HepG2 (cell line): Measurements from ENCODE around the gene POPDC2. TPM values are rescaled to one million over a fixed set of nuclear protein-coding genes. Genes with fewer than 3 reads are reported as not detected.

Experiments
- ATAC-seq: fragments of 200-7000 bp; cut with Tn5 transposase; 3 replicates; pipeline ENCODE4 v1.9.1; 2020; ENCODE audit warnings: mild to moderate bottlenecking, moderate library complexity
- BruUV-seq: library from RNA; stranded (reverse); fragments of 400-500 nt; replicated peaks from 2 replicates; lab custom pipeline; 2021; lab: Mats Ljungman, UMichigan
- CTCF ChIA-PET: fragments of 300-600 bp; formaldehyde crosslinking; extraction: SDS; loops from one replicate; lab custom pipeline; 2021; ENCODE audit warnings: low total read pairs, inconsistent platforms, low intra/inter-chr PET ratio; lab: Yijun Ruan, JAX
- POLR2A ChIA-PET: fragments of 350-600 bp; sonication (Branson Sonifier 250); formaldehyde crosslinking; loops from one replicate; lab custom pipeline; 2020; ENCODE audit warnings: antibody characterized with exemption, inconsistent platforms; lab: Yijun Ruan, JAX
- DNase-seq: peaks from one replicate; pipeline ENCODE4 v3.0.0-alpha.2; 2015; ENCODE audit warnings: low spot score
- FAIRE-seq: peaks from 3 replicates; lab custom pipeline; 2011; peaks lifted over from hg19 to GRCh38; lab: Jason Lieb, UNC
- H2AFZ ChIP-seq: one replicate; pipeline ENCODE4 v1.6.1; 2011; ENCODE audit warnings: low read length, inconsistent platforms
- H3K27ac ChIP-seq: fragments of 300-600 bp; 3 replicates; pipeline ENCODE4 v1.8.0; 2011; ENCODE audit warnings: mixed run types, mild to moderate bottlenecking, mixed read lengths, low read length, inconsistent platforms; ENCODE audit not compliant: insufficient read depth; ENCODE audit errors: extremely low read length
- H3K27me3 ChIP-seq, 2 experiments: fragments of 200-600 bp in 1 of 2; 2 replicates in 1 of 2; 3 replicates in 1 of 2; pipeline versions ENCODE4 v1.6.0 to v1.8.0; 2011; ENCODE audit warnings: low read length in 2 of 2, mild to moderate bottlenecking in 2 of 2, moderate library complexity in 2 of 2, inconsistent platforms in 1 of 2; ENCODE audit not compliant: insufficient read depth in 2 of 2, control insufficient read depth in 1 of 2
- H3K36me3 ChIP-seq, 2 experiments: fragments of 200-600 bp in 1 of 2; replicated peaks in 1 of 2; 2 replicates in 1 of 2; 3 replicates in 1 of 2; pipeline versions ENCODE4 v1.5.1 to v1.8.0; 2011; ENCODE audit warnings: low read length in 2 of 2, inconsistent platforms in 1 of 2; ENCODE audit not compliant: insufficient read depth in 2 of 2, control insufficient read depth in 1 of 2
- H3K4me1 ChIP-seq: 2 replicates; pipeline ENCODE4 v1.5.1; 2012; ENCODE audit warnings: low read length, inconsistent platforms; ENCODE audit not compliant: insufficient read depth
- H3K4me2 ChIP-seq: 2 replicates; pipeline ENCODE4 v1.6.0; 2011; ENCODE audit warnings: low read depth, low read length, inconsistent platforms
- H3K4me3 ChIP-seq, 3 experiments: fragments of 200-600 bp in 1 of 3; sonication (generic), shearing (Covaris generic) in 1 of 3; replicated peaks in 1 of 3; 2 replicates each; pipeline ENCODE4 v1.5.1; 2011 to 2016; ENCODE audit warnings: low read length in 3 of 3, inconsistent platforms in 2 of 3, low read depth in 2 of 3, mild to moderate bottlenecking in 2 of 3, control low read depth in 1 of 3, mixed read lengths in 1 of 3; ENCODE audit not compliant: insufficient read depth in 1 of 3
- H3K79me2 ChIP-seq: one replicate; pipeline ENCODE4 v1.6.1; 2011; ENCODE audit warnings: low read length, inconsistent platforms; ENCODE audit not compliant: insufficient read depth
- H3K9ac ChIP-seq: 2 replicates; pipeline ENCODE4 v1.6.0; 2011; ENCODE audit warnings: mild to moderate bottlenecking, low read depth, low read length, inconsistent platforms; ENCODE audit not compliant: insufficient read depth
- H3K9me3 ChIP-seq: 2 replicates; pipeline ENCODE4 v1.5.1; 2012; ENCODE audit warnings: mild to moderate bottlenecking, low read length
- H4K20me1 ChIP-seq: 2 replicates; pipeline ENCODE4 v1.6.0; 2011; ENCODE audit warnings: inconsistent platforms, mild to moderate bottlenecking, low read length, moderate library complexity; ENCODE audit not compliant: insufficient read depth
- HOXA9 ChIP-seq: sonication (generic); formaldehyde crosslinking; IDR thresholded peaks from 2 replicates; pipeline ENCODE4 v1.8.1; 2022; ENCODE audit warnings: missing genetic modification reagents, mild to moderate bottlenecking, moderate library complexity, borderline replicate concordance
- SIN3B ChIP-seq: fragments of 150-350 bp; IDR thresholded peaks from 2 replicates; pipeline ENCODE4 v1.6.1; 2014; ENCODE audit warnings: low read length
- ZNF317 ChIP-seq: sonication (generic); formaldehyde crosslinking; IDR thresholded peaks from 2 replicates; pipeline ENCODE4 v1.5.0; 2020; ENCODE audit warnings: mild to moderate bottlenecking, missing genetic modification reagents
- WGBS: methylation state at CpG from one replicate; pipeline ENCODE4 v1.1.6; 2017; ENCODE audit warnings: low lambda C conversion rate; 5-methylcytosine and 5-hydroxymethylcytosine counted together
- in situ Hi-C: cut with HindIII; loops from 2 replicates; pipeline ENCODE4 v1.10.0; 2017; ENCODE audit warnings: low pct_unique_long_range_greater_than_20kb; ENCODE audit not compliant: extremely low pct_ligation_motif_present
- intact Hi-C: fragments of 100-400 bp; cut with micrococcal nuclease; formaldehyde crosslinking; loops from one replicate; pipeline ENCODE4 v1.10.0; 2022; ENCODE audit not compliant: unreplicated experiment
- polyA plus RNA-seq, 8 experiments: library from polyadenylated mRNA; depleted of rRNA in 3 of 8; stranded (reverse) in 7 of 8; unstranded in 1 of 8; fragments of >200 nt; fragmentation: Illumina TruSeq in 4 of 8; extraction: Trizol in 4 of 8; gene quantifications; 2 replicates each; pipeline versions ENCODE4 v1.2.1 to v1.2.3, GENCODE V29; 2011 to 2016; ENCODE audit warnings: low read depth in 4 of 8, missing spikeins in 1 of 8, mixed read lengths in 1 of 8; ENCODE audit not compliant: insufficient read depth in 1 of 8
- total RNA-seq, 5 experiments: library from RNA; depleted of rRNA; stranded (reverse); fragments of >200 nt; fragmentation: Illumina TruSeq; extraction: Trizol; gene quantifications; 2 replicates each; pipeline ENCODE4 v1.2.3, GENCODE V29; 2016; ENCODE audit warnings: low read depth in 1 of 5
- TF ChIP-seq, protein P1 (sequence below): sonication (generic); formaldehyde crosslinking; IDR thresholded peaks from one replicate; pipeline ENCODE4 v1.5.1; 2020; ENCODE audit warnings: mild to moderate bottlenecking, missing genetic modification reagents; ENCODE audit errors: not compliant biosample characterization

Gene POPDC2
- total and polyA plus RNA-seq, 2 of the 13 experiments (the other 11 are each of a cell fraction or from before 2014, with no cell fraction given), result 0.18 to 0.58 TPM

DNA sequence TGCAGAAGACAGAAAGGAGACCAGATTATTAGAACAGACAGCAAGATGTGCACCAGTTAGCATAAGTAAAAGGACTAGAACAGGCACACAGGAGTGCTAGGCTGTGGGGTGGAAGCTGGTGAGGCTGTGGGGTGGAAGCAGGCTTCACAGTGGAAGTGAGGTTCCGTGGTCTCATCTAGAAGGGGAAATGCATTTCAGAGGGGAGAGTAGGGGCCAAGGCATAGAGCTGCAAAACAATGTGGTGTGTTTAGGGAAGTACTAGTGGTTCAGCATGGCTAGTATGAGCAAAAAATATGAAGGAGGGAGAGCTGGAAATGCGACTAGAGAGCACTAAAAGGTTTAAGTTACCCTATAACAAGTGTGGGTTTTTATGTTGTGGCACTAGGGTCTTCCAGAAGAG, 6.5 kb downstream of the POPDC2 start (continued):
- TF ChIP-seq, protein P1, sequence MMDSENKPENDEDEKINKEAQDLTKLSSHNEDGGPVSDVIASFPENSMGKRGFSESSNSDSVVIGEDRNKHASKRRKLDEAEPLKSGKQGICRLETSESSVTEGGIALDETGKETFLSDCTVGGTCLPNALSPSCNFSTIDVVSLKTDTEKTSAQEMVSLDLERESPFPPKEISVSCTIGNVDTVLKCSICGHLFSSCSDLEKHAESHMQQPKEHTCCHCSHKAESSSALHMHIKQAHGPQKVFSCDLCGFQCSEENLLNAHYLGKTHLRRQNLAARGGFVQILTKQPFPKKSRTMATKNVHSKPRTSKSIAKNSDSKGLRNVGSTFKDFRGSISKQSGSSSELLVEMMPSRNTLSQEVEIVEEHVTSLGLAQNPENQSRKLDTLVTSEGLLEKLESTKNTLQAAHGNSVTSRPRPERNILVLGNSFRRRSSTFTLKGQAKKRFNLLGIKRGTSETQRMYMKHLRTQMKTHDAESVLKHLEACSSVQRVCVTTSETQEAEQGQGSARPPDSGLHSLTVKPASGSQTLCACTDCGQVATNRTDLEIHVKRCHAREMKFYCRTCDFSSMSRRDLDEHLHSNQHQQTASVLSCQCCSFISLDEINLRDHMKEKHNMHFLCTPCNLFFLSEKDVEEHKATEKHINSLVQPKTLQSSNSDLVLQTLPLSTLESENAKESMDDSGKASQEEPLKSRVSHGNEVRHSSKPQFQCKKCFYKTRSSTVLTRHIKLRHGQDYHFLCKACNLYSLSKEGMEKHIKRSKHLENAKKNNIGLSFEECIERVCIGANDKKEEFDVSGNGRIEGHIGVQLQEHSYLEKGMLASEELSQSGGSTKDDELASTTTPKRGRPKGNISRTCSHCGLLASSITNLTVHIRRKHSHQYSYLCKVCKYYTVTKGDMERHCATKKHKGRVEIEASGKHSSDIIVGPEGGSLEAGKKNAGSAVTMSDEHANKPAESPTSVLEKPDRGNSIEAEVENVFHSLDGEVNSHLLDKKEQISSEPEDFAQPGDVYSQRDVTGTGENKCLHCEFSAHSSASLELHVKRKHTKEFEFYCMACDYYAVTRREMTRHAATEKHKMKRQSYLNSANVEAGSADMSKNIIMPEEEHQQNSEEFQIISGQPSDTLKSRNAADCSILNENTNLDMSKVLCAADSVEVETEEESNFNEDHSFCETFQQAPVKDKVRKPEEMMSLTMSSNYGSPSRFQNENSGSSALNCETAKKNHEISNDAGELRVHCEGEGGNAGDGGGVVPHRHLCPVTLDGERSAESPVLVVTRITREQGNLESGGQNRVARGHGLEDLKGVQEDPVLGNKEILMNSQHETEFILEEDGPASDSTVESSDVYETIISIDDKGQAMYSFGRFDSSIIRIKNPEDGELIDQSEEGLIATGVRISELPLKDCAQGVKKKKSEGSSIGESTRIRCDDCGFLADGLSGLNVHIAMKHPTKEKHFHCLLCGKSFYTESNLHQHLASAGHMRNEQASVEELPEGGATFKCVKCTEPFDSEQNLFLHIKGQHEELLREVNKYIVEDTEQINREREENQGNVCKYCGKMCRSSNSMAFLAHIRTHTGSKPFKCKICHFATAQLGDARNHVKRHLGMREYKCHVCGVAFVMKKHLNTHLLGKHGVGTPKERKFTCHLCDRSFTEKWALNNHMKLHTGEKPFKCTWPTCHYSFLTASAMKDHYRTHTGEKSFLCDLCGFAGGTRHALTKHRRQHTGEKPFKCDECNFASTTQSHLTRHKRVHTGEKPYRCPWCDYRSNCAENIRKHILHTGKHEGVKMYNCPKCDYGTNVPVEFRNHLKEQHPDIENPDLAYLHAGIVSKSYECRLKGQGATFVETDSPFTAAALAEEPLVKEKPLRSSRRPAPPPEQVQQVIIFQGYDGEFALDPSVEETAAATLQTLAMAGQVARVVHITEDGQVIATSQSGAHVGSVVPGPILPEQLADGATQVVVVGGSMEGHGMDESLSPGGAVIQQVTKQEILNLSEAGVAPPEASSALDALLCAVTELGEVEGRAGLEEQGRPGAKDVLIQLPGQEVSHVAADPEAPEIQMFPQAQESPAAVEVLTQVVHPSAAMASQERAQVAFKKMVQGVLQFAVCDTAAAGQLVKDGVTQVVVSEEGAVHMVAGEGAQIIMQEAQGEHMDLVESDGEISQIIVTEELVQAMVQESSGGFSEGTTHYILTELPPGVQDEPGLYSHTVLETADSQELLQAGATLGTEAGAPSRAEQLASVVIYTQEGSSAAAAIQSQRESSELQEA (CRISPR knock-in tag), result no peak
- no peak for TF ChIP-seq SIN3B

DNA sequence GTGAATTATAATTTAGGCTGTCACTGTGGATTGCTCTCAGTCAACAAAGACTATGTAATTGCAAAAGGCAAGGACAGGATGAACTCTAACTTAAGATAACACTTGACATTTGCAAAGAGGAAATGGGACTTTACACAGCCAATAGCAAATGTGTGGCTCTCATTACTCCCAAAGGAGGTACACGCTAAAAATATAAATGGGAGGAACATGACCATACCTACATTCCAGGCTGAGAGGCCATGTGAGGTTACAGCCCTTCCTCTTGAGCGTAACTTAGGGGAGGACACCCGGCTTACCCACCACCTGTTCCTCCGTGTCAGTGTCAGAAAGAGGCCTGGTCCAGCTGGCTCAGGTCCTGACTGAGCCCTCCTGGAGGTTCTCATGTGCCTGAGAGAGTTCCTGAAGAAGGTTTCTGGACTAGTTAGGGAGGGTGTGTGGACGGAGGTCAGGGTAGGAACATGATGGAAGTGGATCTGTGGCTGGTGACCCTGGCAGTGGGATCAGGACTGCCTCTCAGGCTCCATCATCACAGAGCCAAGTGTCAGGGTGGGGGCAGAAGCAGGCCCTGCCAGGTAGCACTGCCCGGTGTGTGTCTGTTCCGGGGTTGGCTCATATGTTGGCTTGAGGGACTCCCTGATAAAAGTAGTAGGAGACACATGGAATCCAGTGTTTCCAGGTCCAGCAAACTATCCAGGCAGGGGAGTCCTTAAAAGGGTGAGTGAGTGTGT, 7.9 kb downstream of the POPDC2 start:
- BruUV-seq, result no TSS peak
- H3K9ac ChIP-seq, result no peak overlapping the region
- no peaks in the 10 kb centered on the region for H3K79me2 ChIP-seq
- 60% methylated on average over 7 of the region's 7 CpGs for WGBS
- ATAC-seq, result no peak
- no peak overlapping the region for H2AFZ ChIP-seq
- H3K9me3 ChIP-seq, result no peaks in the 10 kb centered on the region
- no peaks in the 10 kb centered on the region for H3K27me3 ChIP-seq
- H3K4me3 ChIP-seq, result no peak overlapping the region
- no peak overlapping the region for H3K4me2 ChIP-seq
- H3K27ac ChIP-seq, result no peak overlapping the region
- no peaks in the 10 kb centered on the region for H4K20me1 ChIP-seq
- POLR2A ChIA-PET, result no interaction called here
- in situ Hi-C loops, result no loop called here
- intact Hi-C loops, result no loop called here
- CTCF ChIA-PET, result no interaction called here
- TF ChIP-seq HOXA9 (CRISPR knock-in tag), result no peak
- peak; percentile 54; the same call in 1 of the 2 replicates for TF ChIP-seq ZNF317 (CRISPR knock-in tag)
- no peaks in the 10 kb centered on the region for H3K36me3 ChIP-seq
- no peaks in the 10 kb centered on the region for H3K4me1 ChIP-seq
- no peak for DNase-seq
- no peak for FAIRE-seq
